HL-60/S4 treated with phorbol 12-myristate 13-acetate at 8.2 ng/mL for 4 days and 3 days (cell line): ENCODE results near the gene RNASE13.

Experiments
- in situ Hi-C: fragments of 300-500 bp; cut with MboI; formaldehyde crosslinking; loops from 2 replicates; pipeline ENCODE4 v1.15.0; 2022; ENCODE audit warnings: low sequenced_read_pairs

RNASE13 gene, protein sequence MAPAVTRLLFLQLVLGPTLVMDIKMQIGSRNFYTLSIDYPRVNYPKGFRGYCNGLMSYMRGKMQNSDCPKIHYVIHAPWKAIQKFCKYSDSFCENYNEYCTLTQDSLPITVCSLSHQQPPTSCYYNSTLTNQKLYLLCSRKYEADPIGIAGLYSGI

DNA sequence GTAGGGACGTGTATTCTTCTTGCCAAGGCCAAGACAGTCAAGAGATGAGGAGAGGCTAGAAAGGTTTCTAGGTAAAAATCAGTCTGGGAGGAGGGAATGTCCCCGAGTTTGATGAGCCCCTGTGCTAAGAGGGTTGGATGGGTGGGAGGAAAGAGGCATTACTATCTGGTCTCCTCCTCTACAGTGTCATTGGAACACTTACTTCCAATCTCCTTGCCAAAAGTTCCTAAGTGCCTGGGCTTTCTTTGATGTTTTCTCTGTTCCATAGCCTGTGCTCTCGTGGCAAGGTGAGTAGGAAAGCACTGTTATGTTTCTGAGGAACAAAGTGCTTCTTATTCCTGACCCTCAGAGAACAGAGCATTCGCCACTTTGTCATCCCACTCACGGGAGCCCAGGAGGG, at the start of gene RNASE13:
RNASE13 (minus strand) TSS at position 101 of the 400 bp plus-strand sequence. CDS start 519 bp downstream, outside the sequence.
- in situ Hi-C loops: no loop called here

DNA sequence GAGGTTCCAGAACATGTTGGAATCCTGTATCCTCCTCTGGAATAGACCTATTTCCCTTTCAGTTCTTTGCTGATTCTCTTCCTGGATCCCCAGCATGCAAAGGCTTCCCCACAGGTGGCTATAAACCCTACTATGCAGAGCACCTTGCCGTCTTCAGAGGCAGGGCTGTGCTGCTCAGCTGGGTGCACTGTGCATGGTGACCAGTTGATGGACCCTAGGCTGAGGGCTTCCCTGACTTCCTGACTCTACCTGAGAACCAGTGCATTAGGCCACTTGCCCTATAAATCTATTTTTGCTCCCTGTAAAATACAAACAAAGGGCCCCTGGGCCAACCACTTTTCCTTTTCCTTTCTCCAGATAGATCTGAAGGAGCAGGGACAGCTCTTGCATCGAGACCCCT, 49.8 kb upstream of the RNASE13 start:
- in situ Hi-C loops: no loop called here

DNA sequence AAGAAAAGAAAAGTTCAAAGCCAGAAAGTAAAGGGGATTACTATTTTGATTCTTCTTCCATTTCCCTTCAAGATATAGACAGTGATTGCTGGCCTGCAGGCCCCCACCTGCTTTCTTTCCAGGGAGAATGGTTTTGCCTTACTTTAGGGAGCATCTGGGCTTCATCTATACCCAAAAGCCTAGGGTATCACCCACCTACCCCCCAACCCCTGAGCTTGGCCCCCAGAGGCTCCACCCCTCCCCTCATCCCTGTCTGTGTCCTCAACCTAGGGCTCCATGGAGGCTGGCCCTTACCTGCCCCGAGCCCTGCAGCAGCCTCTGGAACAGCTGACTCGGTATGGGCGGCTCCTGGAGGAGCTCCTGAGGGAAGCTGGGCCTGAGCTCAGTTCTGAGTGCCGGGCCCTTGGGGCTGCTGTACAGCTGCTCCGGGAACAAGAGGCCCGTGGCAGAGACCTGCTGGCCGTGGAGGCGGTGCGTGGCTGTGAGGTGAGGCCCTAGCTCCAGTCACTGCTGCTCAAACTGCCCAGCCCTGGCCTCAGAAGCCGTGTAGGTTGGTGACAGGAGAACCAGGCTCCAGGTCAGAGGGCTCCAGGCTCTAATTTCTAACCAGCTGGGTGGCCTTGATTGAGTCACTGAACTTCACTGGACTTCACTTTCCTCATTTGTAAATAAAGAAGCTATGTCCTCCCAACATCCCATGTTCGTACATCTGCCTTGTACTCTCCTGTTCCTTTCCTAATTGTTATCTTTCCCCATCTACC, 49.1 kb upstream of the RNASE13 start:
- in situ Hi-C loops: no loop called here

DNA sequence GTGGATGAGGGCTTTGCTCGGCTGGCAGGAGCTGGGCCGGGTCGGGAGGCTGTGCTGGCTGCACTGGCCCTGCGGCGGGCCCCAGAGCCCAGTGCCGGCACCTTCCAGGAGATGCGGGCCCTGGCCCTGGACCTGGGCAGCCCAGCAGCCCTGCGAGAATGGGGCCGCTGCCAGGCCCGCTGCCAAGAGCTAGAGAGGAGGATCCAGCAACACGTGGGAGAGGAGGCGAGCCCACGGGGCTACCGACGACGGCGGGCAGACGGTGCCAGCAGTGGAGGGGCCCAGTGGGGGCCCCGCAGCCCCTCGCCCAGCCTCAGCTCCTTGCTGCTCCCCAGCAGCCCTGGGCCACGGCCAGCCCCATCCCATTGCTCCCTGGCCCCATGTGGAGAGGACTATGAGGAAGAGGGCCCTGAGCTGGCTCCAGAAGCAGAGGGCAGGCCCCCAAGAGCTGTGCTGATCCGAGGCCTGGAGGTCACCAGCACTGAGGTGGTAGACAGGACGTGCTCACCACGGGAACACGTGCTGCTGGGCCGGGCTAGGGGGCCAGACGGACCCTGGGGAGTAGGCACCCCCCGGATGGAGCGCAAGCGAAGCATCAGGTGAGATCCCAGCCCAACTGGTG, 47.0 kb upstream of the RNASE13 start:
- in situ Hi-C loops: no loop called here

DNA sequence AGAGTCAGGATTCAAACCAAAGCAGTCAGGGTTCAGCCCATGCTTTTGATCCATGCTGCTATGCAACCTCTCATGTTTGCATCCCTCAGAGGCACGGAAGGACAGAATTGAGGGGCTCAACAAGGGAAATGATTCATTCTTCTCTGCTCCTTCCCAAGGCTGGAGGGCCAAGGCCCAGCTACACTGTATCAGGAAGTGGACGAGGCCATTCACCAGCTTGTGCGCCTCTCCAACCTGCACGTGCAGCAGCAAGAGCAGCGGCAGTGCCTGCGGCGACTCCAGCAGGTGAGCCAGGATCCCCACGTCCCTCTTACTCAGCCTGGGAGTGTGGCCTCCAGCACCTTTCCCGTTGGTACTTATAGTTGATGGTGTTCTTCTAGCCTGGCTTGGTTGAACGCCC, 44.1 kb upstream of the RNASE13 start:
- in situ Hi-C loops: no loop called here

DNA sequence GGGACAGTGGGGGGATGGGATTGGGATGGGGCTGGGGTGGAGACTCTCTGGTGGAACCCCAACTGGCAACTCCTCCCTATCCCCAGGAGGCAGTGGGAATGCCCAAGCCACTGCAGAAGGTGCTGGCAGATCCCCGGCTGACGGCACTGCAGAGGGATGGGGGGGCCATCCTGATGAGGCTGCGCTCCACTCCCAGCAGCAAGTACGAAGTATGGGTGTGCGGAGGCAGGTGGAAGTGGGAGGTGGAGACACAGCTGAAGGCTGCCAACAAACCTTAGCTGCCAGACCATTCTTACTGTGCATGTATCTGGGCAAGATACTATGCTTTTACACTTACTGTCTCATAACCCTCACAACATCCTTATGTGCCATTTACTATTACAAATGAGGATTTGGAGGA, 43.7 kb upstream of the RNASE13 start:
- in situ Hi-C loops: no loop called here

DNA sequence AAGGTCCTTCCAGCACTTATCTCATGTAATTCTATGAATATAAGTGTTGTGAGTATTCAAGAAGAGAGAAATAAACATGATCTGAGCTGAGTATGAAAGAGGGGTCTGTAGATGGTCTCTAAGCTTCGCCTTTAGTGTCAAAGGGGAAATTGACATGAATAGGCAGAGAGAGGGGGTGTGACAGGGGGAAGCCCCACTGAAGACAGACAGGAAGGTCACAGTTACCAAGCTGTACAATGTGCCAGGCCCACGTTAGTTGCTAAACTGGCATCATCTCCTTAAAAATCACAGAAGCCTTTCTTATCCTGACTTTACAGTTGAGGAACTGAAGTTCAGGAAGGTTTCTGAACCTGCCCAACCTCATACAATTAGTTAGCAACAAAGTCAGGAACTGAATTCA, 43.1 kb upstream of the RNASE13 start:
- in situ Hi-C loops: no loop called here

DNA sequence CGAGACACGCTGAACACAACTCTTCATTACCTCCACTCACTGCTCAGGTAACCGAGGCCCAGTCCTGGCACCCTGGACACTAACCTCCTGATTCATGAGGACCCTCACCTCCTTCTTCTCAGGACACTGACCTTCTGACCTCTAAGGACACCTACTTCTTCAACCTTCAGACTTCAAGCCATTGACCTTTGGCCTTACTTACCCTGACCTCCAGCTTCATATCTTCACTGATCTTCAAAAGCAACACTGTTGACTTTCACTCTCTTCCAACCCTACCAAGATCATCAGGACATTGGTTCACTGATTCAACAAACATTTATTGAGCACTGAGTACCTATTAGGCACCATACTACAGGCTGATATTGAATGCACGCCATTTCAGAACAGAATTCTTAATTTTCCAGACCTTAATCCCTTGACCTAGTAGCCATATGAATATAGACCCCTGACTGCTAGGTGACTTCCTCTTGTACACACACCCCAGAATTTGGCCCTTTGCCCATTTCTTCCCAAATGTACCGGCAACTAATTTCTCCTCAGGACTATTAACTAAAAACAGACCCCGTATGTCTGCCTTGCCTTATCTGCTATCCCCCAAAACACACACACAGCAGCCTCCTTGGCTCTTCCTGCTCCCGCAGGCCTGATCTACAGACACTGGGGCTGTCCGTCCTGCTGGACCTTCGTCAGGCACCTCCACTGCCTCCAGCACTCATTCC, 41.3 kb upstream of the RNASE13 start:
- in situ Hi-C loops: no loop called here

DNA sequence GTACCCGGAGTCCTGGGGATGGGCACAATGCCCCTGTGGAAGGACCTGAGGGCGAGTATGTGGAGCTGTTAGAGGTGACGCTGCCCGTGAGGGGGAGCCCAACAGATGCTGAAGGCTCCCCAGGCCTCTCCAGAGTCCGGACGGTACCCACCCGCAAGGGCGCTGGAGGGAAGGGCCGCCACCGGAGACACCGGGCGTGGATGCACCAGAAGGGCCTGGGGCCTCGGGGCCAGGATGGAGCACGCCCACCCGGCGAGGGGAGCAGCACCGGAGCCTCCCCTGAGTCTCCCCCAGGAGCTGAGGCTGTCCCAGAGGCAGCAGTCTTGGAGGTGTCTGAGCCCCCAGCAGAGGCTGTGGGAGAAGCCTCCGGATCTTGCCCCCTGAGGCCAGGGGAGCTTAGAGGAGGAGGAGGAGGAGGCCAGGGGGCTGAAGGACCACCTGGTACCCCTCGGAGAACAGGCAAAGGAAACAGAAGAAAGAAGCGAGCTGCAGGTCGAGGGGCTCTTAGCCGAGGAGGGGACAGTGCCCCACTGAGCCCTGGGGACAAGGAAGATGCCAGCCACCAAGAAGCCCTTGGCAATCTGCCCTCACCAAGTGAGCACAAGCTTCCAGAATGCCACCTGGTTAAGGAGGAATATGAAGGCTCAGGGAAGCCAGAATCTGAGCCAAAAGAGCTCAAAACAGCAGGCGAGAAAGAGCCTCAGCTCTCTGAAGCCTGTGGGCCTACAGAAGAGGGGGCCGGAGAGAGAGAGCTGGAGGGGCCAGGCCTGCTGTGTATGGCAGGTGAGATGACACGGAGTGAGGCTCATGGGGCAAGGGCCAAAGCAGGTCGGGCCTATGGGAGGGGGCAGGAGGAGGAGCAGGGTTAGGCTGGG, 40.0 kb upstream of the RNASE13 start:
- in situ Hi-C loops: no loop called here

DNA sequence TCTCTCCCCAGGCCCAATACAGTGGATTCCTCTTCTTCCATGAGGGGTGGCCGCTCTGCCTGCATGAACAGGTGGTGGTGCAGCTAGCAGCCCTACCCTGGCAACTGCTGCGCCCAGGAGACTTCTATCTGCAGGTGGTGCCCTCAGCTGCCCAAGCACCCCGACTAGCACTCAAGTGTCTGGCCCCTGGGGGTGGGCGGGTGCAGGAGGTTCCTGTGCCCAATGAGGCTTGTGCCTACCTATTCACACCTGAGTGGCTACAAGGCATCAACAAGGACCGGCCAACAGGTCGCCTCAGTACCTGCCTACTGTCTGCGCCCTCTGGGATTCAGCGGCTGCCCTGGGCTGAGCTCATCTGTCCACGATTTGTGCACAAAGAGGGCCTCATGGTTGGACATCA, 39.3 kb upstream of the RNASE13 start:
- in situ Hi-C loops: no loop called here

DNA sequence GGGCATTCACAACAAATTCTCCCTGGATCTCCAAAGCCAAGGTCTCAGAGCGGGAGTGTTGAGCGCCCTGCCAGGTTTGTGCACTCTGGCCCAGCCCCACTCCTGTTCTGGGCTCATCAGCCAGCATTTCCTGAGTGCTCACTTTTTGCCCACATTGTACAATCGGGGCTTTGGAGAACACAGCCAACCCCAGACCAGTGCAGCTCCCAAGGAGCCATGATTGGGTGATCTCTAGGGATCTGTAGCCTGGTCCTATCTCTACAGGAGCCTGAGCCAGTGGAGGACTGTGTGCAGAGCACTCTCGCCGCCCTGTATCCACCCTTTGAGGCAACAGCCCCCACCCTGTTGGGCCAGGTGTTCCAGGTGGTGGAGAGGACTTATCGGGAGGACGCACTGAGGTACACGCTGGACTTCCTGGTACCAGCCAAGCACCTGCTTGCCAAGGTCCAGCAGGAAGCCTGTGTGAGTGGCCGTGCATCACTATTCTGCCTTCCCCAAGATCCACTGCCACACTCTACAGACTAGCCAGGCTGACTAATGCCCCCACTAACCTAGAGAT, 38.3 kb upstream of the RNASE13 start:
- in situ Hi-C loops: no loop called here

DNA sequence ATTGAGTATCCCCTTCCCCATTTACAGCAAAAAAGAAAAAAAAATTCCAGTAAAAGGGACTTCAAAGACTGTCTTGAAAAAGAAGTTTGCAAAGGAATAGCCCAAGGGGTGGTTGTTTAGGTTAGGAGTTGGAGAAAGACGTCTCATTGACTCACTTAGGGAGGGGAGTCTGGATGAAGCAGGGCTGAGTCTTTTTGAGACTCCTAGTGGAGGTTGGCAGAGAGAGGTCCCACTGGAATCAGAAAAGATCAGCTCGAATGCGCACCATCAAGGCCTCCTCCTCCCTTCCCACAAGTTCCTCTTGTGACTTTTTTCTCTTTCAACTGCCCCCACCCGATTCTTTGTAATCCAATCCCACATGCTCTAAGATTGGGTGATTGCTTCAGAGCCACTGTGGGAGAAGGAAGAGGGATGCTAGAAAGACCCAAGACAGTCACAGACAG, 37.4 kb upstream of the RNASE13 start:
- in situ Hi-C loops: no loop called here

DNA sequence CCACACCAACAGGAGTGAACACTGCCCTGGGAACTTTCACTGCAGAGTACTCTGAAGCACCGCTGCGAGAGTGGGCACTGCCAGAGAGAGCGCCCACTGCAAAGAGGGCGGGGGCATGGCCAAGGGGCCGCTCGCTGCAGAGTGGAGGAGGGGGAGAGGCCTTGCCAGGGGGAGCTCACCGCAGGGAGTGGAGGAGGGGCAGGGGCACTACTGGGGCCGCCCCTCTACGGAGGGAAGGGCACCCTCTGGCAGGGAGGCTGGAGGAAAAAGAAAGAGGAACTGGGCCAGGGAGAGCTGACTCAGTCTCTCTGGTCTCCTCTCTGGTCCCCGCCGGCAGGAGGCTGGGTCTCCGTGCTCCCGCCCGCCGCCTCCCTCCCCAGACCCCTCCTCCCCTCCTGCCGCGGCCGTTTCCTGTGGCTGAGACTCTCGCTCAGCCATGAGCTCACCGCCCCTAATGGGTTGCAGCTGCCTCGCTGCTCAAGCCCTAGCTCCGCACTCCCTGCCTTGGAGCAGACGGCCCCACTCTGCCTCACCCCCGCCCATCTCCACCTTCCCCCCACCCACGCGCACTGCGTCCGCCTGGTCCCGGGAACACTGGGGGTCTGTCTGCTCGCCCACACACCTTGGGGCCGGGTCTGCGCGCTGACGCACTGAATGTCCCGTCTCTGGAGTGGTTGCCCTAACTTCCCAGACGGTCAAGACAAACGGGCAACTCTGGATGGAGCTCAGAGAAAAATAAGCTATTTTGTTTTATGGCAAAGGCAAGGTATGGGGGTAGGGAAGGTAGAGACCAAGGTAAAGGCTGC, 36.8 kb upstream of the RNASE13 start:
- in situ Hi-C loops: no loop called here

DNA sequence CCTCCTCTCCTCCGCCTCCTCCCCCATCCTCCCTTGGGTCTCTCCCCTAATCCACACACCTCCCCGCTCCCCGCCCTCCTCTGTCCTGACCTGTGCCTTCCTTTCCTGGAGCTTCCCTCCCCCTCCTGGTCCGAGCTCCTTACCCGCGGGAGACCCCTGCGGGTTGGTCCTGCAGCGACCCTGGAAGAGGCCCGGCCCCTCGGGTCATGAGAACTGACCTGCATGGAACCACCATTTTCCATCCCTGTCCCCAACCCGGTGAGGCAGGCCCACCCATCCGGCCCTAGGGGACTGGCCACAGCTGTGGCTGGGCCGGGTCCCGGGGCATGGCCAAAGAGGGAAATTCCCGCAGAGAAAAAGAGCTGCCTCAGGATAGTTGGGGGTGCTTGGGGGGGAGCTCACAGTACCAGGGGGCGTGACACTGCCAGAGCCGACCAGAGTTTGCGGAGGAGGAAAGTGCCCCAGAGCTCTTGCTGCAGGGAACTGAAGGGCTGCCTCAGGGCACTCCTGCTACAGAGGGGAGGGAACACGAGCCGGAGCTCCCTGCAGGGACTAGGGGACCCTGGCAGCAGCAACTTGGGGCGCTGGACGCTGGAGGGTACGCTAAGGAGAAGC, 36.1 kb upstream of the RNASE13 start:
- in situ Hi-C loops: no loop called here

DNA sequence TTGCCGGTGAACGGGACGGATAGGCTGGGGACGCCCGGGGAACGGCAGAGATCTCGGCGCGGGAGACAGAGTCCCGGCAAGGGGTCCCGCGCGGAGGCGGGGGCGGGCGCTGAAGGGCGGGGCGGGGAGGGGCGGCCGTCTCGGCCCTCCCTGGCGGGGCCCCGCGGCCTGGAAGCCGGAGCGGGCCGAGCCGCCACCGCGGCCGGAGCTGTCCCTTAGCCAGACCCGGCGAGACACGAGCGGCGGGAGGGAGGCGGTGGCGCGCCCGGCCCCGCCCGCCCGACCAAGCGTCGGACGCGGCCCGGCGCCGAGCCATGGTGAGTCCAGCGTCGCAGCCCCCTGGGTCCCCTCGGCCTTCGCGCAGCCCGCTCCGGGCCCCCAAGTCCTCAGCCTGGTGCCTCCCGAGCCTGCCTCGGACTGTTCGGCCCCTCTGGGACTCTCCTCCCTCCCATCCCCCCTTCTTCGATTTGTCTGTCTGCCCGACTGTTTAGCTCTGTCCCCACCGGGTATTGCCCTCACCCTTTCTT, 35.5 kb upstream of the RNASE13 start, which contains the start of gene ARHGEF40:
ARHGEF40 (plus strand) TSS at position 222 of the 527 bp plus-strand sequence; CDS start at position 315, 93 bp downstream.
- in situ Hi-C loops: no loop called here

DNA sequence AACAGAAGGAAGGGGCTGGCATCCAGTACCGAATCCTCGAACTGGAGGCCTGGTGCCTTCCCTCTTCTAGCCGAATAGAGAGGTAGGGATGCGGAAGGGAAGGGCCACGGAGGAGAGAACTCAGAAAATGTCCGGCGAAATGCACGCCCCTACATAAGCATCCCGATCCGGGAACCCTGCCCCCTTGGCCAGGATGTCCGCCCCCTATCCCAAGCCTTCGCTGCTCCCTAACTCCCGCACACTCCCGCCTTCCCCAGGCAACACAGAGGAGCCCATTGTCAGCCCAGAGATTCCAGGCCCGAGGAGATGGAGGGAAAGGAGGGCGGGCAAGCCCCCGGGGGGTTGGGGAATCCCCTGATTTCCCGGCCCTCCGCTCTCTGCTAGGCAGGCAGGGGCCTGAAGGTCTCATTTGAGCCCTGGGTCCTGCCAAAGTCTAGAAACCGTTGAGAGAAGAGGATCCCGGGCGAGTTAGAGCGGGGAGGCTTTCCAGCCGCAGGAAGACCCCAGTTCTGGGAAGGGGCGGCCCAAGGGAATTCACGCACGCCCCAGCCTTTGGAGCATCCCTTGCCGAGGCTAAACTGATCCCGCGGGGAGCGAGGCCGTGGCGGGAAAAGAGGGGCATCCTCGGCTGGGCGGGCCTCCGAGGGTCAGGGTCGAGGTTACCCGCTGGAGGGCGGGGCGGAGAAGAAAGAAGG, 34.9 kb upstream of the RNASE13 start:
- in situ Hi-C loops: no loop called here

DNA sequence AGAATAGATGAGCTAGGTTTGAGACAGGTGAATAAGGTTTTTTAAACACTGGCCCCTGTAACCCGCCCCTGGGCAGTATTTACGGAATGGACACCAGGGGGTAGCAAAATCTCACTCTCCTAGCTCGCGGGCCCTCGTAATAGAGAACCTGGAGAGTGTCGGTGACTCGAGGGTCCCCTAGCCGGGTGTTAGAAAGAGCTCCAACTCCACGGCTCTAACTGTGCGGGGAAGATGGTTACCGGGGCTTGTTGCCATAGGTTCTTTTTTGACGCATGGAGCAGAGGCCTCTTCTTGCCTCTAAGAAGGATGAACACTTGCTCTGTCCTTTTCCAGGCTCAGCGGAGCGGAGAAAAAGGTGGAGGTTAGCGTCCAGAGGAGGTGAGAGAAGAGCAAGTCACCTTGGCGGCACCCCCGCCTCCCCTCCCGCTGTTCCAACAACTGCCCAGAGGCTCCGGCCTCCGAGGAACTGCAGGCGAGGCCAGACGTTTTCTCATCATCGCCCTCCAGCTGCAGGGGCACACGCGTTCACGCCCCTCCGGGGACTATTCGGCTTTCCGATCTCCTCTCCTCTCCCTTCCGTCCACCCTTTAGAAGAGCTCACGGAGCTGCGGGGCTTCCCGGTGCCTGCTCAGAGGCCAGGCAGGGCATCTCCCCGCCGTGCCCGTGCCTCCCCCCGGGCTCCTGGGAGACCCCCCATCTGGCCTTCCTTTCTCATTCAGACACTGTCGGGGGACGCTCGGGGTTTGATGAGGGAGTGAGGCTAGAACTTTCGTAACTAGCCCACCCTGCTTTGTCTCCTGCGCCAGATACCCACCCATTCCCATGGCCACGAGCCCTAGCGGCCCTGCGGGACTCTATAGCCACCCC, 34.1 kb upstream of the RNASE13 start:
- in situ Hi-C loops: no loop called here
